Neuron (in vitro differentiated cells): Measurements from ENCODE around the gene POP5.

Experiments
- H2AFZ ChIP-seq: one replicate; pipeline ENCODE4 v1.6.1; 2013; ENCODE audit warnings: low read depth, mild to moderate bottlenecking, inconsistent platforms, low read length, moderate library complexity
- H3K27me3 ChIP-seq: one replicate; pipeline ENCODE4 v1.6.1; 2013; ENCODE audit warnings: low read length; ENCODE audit not compliant: insufficient read depth
- H3K36me3 ChIP-seq: one replicate; pipeline ENCODE4 v1.6.1; 2013; ENCODE audit warnings: low read length; ENCODE audit not compliant: insufficient read depth
- H3K4me1 ChIP-seq: one replicate; pipeline ENCODE4 v1.6.1; 2013; ENCODE audit warnings: low read length; ENCODE audit not compliant: insufficient read depth
- H3K4me3 ChIP-seq: 2 replicates; pipeline ENCODE4 v1.5.1; 2013; ENCODE audit warnings: mild to moderate bottlenecking, low read length, moderate library complexity
- H3K9me3 ChIP-seq: one replicate; pipeline ENCODE4 v1.6.1; 2013; ENCODE audit warnings: low read length

POP5 gene

GRCh38 chr12:120599672-120600552 lies 18.7 kb upstream of the POP5 start:
- Histone ChIP-seq H3K36me3 (no peaks in the 10 kb centered on the region), H2AFZ (no peak overlapping the region), H3K4me3 (no peak overlapping the region), H3K4me1 (peaks cover 14% of the 10 kb centered on the region), H3K27me3 (peaks cover 10% of the 10 kb centered on the region), H3K9me3 (no peaks in the 10 kb centered on the region)

- no peak overlapping the region for H2AFZ ChIP-seq
- no peaks in the 10 kb centered on the region for H3K36me3 ChIP-seq
- H3K4me1 ChIP-seq: peaks cover 14% of the 10 kb centered on the region
- H3K9me3 ChIP-seq: no peaks in the 10 kb centered on the region
- H3K4me3 ChIP-seq: no peak overlapping the region
- H3K27me3 ChIP-seq: peaks cover 16% of the 10 kb centered on the region
These were observed 17.7 kb upstream of the POP5 start for GRCh38 chr12:120598674-120599463.

GRCh38 chr12:120597861-120598260 lies 16.7 kb upstream of the POP5 start:
- Histone ChIP-seq H3K4me3 (no peak overlapping the region), H3K9me3 (no peaks in the 10 kb centered on the region), H3K27me3 (peaks cover 17% of the 10 kb centered on the region), H3K36me3 (no peaks in the 10 kb centered on the region), H3K4me1 (peaks cover 14% of the 10 kb centered on the region), H2AFZ (no peak overlapping the region)

- H2AFZ ChIP-seq: no peak overlapping the region
- H3K9me3 ChIP-seq: no peaks in the 10 kb centered on the region
- peaks cover 14% of the 10 kb centered on the region for H3K4me1 ChIP-seq
- peaks cover 17% of the 10 kb centered on the region for H3K27me3 ChIP-seq
- no peak overlapping the region for H3K4me3 ChIP-seq
- H3K36me3 ChIP-seq: no peaks in the 10 kb centered on the region
These were observed 15.7 kb upstream of the POP5 start for GRCh38 chr12:120596901-120597300.

GRCh38 chr12:120592121-120593049 lies 11.2 kb upstream of the POP5 start:
- H3K36me3 ChIP-seq: no peaks in the 10 kb centered on the region
- no peaks in the 10 kb centered on the region for H3K9me3 ChIP-seq
- no peak overlapping the region for H2AFZ ChIP-seq
- H3K27me3 ChIP-seq: peaks cover 22% of the 10 kb centered on the region
- H3K4me1 ChIP-seq: no peaks in the 10 kb centered on the region
- H3K4me3 ChIP-seq: no peak overlapping the region

- Histone ChIP-seq H3K4me3 (no peak overlapping the region), H2AFZ (no peak overlapping the region), H3K9me3 (no peaks in the 10 kb centered on the region), H3K4me1 (peaks cover 5% of the 10 kb centered on the region), H3K27me3 (peaks cover 28% of the 10 kb centered on the region), H3K36me3 (no peaks in the 10 kb centered on the region)
These were observed 9.7 kb upstream of the POP5 start for GRCh38 chr12:120590741-120591407.

GRCh38 chr12:120588948-120589930 lies 8.0 kb upstream of the POP5 start:
- no peaks in the 10 kb centered on the region for H3K36me3 ChIP-seq
- no peak overlapping the region for H3K4me3 ChIP-seq
- no peak overlapping the region for H2AFZ ChIP-seq
- H3K9me3 ChIP-seq: no peaks in the 10 kb centered on the region
- H3K4me1 ChIP-seq: peaks cover 5% of the 10 kb centered on the region
- peaks cover 37% of the 10 kb centered on the region for H3K27me3 ChIP-seq

- Histone ChIP-seq H3K9me3 (no peaks in the 10 kb centered on the region), H3K27me3 (peaks cover 37% of the 10 kb centered on the region), H3K36me3 (no peaks in the 10 kb centered on the region), H2AFZ (no peak overlapping the region), H3K4me1 (peaks cover 5% of the 10 kb centered on the region), H3K4me3 (no peak overlapping the region)
These were observed 7.2 kb upstream of the POP5 start for GRCh38 chr12:120588371-120588770.

GRCh38 chr12:120586860-120587259 lies 5.7 kb upstream of the POP5 start:
- Histone ChIP-seq H2AFZ (no peak overlapping the region), H3K9me3 (no peaks in the 10 kb centered on the region), H3K36me3 (no peaks in the 10 kb centered on the region), H3K27me3 (peaks cover 37% of the 10 kb centered on the region), H3K4me1 (peaks cover 6% of the 10 kb centered on the region), H3K4me3 (no peak overlapping the region)

GRCh38 chr12:120586206-120586605 lies 5.0 kb upstream of the POP5 start:
- H3K4me1 ChIP-seq: peaks cover 10% of the 10 kb centered on the region
- H3K27me3 ChIP-seq: peaks cover 32% of the 10 kb centered on the region
- no peaks in the 10 kb centered on the region for H3K9me3 ChIP-seq
- H2AFZ ChIP-seq: no peak overlapping the region
- H3K4me3 ChIP-seq: no peak overlapping the region
- no peaks in the 10 kb centered on the region for H3K36me3 ChIP-seq

- Histone ChIP-seq H3K27me3 (peaks cover 28% of the 10 kb centered on the region), H3K4me3 (peak overlapping the region; percentile 12), H3K4me1 (peaks cover 19% of the 10 kb centered on the region), H3K9me3 (no peaks in the 10 kb centered on the region), H2AFZ (no peak overlapping the region), H3K36me3 (peaks cover 2% of the 10 kb centered on the region)
These were observed 3.3 kb upstream of the POP5 start for GRCh38 chr12:120584343-120585149.
